Neural progenitor cell (in vitro differentiated cells): ENCODE data around the gene KCNC3.

ENCODE experiments used
- CTCF ChIP-seq: fragments of 200-600 bp; sonication (generic); IDR thresholded peaks from 2 replicates; pipeline ENCODE4 v1.5.1; 2017; ENCODE audit warnings: antibody characterized with exemption, mild to moderate bottlenecking
- EZH2 ChIP-seq: fragments of 200-600 bp; sonication (generic); IDR thresholded peaks from 2 replicates; pipeline ENCODE4 v1.6.1; 2017; ENCODE audit warnings: antibody characterized with exemption, mild to moderate bottlenecking, moderate library complexity

GRCh38 chr19:50332244-50333038, 3.3 kb upstream of the KCNC3 start:
- no peak for TF ChIP-seq CTCF
- no peak for TF ChIP-seq EZH2
